Hepatocyte (in vitro differentiated cells): ENCODE results near the gene SAMD3. TPM values are rescaled to one million over a fixed set of nuclear protein-coding genes. Genes with fewer than 3 reads are reported as not detected.

Source experiments
- DNase-seq: peaks from one replicate; pipeline ENCODE4 v3.0.0-alpha.2; 2016; ENCODE audit warnings: low spot score
- H2AFZ ChIP-seq: fragments of 200-600 bp; sonication (generic); 2 replicates; pipeline ENCODE4 v1.6.0; 2016; ENCODE audit warnings: antibody characterized with exemption, mild to moderate bottlenecking
- H3K27ac ChIP-seq: fragments of 200-600 bp; sonication (generic); 2 replicates; pipeline ENCODE4 v1.5.1; 2016; ENCODE audit warnings: mild to moderate bottlenecking
- H3K27me3 ChIP-seq: fragments of 200-600 bp; sonication (generic); 2 replicates; pipeline ENCODE4 v1.6.1; 2016
- H3K36me3 ChIP-seq: fragments of 200-600 bp; sonication (generic); replicated peaks from 2 replicates; pipeline ENCODE4 v1.5.1; 2016; ENCODE audit warnings: low read depth; ENCODE audit not compliant: insufficient read depth
- H3K4me1 ChIP-seq: fragments of 200-600 bp; sonication (generic); 2 replicates; pipeline ENCODE4 v1.5.1; 2016; ENCODE audit warnings: mild to moderate bottlenecking, moderate library complexity; ENCODE audit not compliant: insufficient read depth
- H3K4me2 ChIP-seq: fragments of 200-600 bp; sonication (generic); 2 replicates; pipeline ENCODE4 v1.6.0; 2016
- H3K4me3 ChIP-seq: fragments of 200-600 bp; sonication (generic); 2 replicates; pipeline ENCODE4 v1.5.1; 2016; ENCODE audit warnings: mild to moderate bottlenecking
- H3K79me2 ChIP-seq: fragments of 200-600 bp; sonication (generic); 2 replicates; pipeline ENCODE4 v1.6.0; 2017; ENCODE audit warnings: mild to moderate bottlenecking
- H3K9me2 ChIP-seq: fragments of 200-600 bp; sonication (generic); replicated peaks from 2 replicates; pipeline ENCODE4 v1.6.0; 2017; ENCODE audit warnings: mild to moderate bottlenecking; ENCODE audit not compliant: insufficient read depth
- H3K9me3 ChIP-seq: fragments of 200-600 bp; sonication (generic); 2 replicates; pipeline ENCODE4 v1.5.1; 2016; ENCODE audit warnings: low read depth, mild to moderate bottlenecking
- H4K20me1 ChIP-seq: fragments of 200-600 bp; sonication (generic); 2 replicates; pipeline ENCODE4 v1.6.0; 2016; ENCODE audit warnings: mild to moderate bottlenecking; ENCODE audit not compliant: insufficient read depth, poor library complexity, severe bottlenecking
- CTCF ChIP-seq: fragments of 200-600 bp; sonication (generic); IDR thresholded peaks from 2 replicates; pipeline ENCODE4 v1.5.1; 2016; ENCODE audit warnings: antibody characterized with exemption, mild to moderate bottlenecking; ENCODE audit not compliant: poor library complexity
- EZH2 ChIP-seq: fragments of 200-600 bp; sonication (generic); IDR thresholded peaks from 2 replicates; pipeline ENCODE4 v1.6.1; 2016; ENCODE audit warnings: antibody characterized with exemption, mild to moderate bottlenecking, borderline replicate concordance
- EZH2phosphoT487 ChIP-seq: fragments of 200-600 bp; sonication (generic); IDR thresholded peaks from one replicate; pipeline ENCODE4 v1.6.1; 2018; ENCODE audit warnings: antibody characterized with exemption, mild to moderate bottlenecking, low read depth, moderate library complexity; ENCODE audit not compliant: unreplicated experiment, severe bottlenecking
- WGBS: methylation state at CpG from one replicate; pipeline ENCODE4 v1.1.6; 2016; ENCODE audit warnings: low lambda C conversion rate; ENCODE audit errors: missing lambda C conversion rate; 5-methylcytosine and 5-hydroxymethylcytosine counted together
- polyA plus RNA-seq: library from polyadenylated mRNA; unstranded; fragments of >200 nt; fragmentation: Nextera tagmentation; extraction: Ambion mirVana; gene quantifications from 2 replicates; pipeline ENCODE4 v1.2.1, GENCODE V29; 2016
- total RNA-seq: library from RNA; depleted of rRNA; stranded (reverse); fragments of >200 nt; gene quantifications from 2 replicates; pipeline ENCODE4 v1.2.3, GENCODE V29; 2014

Gene SAMD3
- total and polyA plus RNA-seq, 2 experiments from 2014 or later = 0.81 to 2.2 TPM

GRCh38 chr6:130127195-130127594 is 95.6 kb downstream of the SAMD3 start:
- Histone ChIP-seq H3K27ac (no peak overlapping the region), H3K27me3 (no peaks in the 10 kb centered on the region), H3K4me2 (no peak overlapping the region), H3K9me3 (no peaks in the 10 kb centered on the region), H3K9me2 (no peaks in the 10 kb centered on the region), H2AFZ (no peak overlapping the region), H3K4me1 (no peaks in the 10 kb centered on the region), H3K4me3 (no peak overlapping the region), H3K79me2 (no peaks in the 10 kb centered on the region), H4K20me1 (no peaks in the 10 kb centered on the region), H3K36me3 (no peaks in the 10 kb centered on the region)
- WGBS = 81% methylated on average over 2 of the region's 2 CpGs
- TF ChIP-seq EZH2 (no peak), EZH2phosphoT487 (no peak)
- no peak for DNase-seq

GRCh38 chr6:130122243-130122642 is 100.5 kb downstream of the SAMD3 start:
- Histone ChIP-seq H3K4me1 (no peaks in the 10 kb centered on the region), H3K9me2 (no peaks in the 10 kb centered on the region), H4K20me1 (no peaks in the 10 kb centered on the region), H3K9me3 (no peaks in the 10 kb centered on the region), H3K4me3 (no peak overlapping the region), H3K36me3 (no peaks in the 10 kb centered on the region), H3K27me3 (no peaks in the 10 kb centered on the region), H3K4me2 (no peak overlapping the region), H3K79me2 (no peaks in the 10 kb centered on the region), H2AFZ (no peak overlapping the region), H3K27ac (no peak overlapping the region)
- DNase-seq = no peak
- WGBS = 91% methylated on average over 2 of the region's 2 CpGs
- TF ChIP-seq EZH2 (no peak), CTCF (no peak), EZH2phosphoT487 (no peak)

GRCh38 chr6:130120731-130121130 is 102.0 kb downstream of the SAMD3 start:
- H2AFZ ChIP-seq = no peak overlapping the region
- no peaks in the 10 kb centered on the region for H3K36me3 ChIP-seq
- no peak for DNase-seq
- no peaks in the 10 kb centered on the region for H4K20me1 ChIP-seq
- H3K27ac ChIP-seq = no peak overlapping the region
- H3K4me1 ChIP-seq = no peaks in the 10 kb centered on the region
- no peaks in the 10 kb centered on the region for H3K9me3 ChIP-seq
- TF ChIP-seq EZH2 (no peak), EZH2phosphoT487 (no peak), CTCF (no peak)
- no peaks in the 10 kb centered on the region for H3K27me3 ChIP-seq
- H3K79me2 ChIP-seq = no peaks in the 10 kb centered on the region
- H3K4me3 ChIP-seq = no peak overlapping the region
- no peaks in the 10 kb centered on the region for H3K9me2 ChIP-seq
- no peak overlapping the region for H3K4me2 ChIP-seq

GRCh38 chr6:130119211-130119610 is 103.5 kb downstream of the SAMD3 start:
- no peaks in the 10 kb centered on the region for H4K20me1 ChIP-seq
- H3K27me3 ChIP-seq = no peaks in the 10 kb centered on the region
- no peak overlapping the region for H3K4me2 ChIP-seq
- no peak overlapping the region for H3K27ac ChIP-seq
- 97% methylated on average over 1 of the region's 1 CpG for WGBS
- H3K4me1 ChIP-seq = no peaks in the 10 kb centered on the region
- no peak overlapping the region for H3K4me3 ChIP-seq
- no peaks in the 10 kb centered on the region for H3K9me2 ChIP-seq
- DNase-seq = no peak
- no peaks in the 10 kb centered on the region for H3K9me3 ChIP-seq
- no peak overlapping the region for H2AFZ ChIP-seq
- TF ChIP-seq EZH2 = no peak
- no peak for TF ChIP-seq CTCF
- TF ChIP-seq EZH2phosphoT487 = no peak
- no peaks in the 10 kb centered on the region for H3K79me2 ChIP-seq
- no peaks in the 10 kb centered on the region for H3K36me3 ChIP-seq
